Neural cell (in vitro differentiated cells): Measurements from ENCODE around the gene CBR3. TPM values are rescaled to one million over a fixed set of nuclear protein-coding genes. Genes with fewer than 3 reads are reported as not detected.

Source experiments
- H2AFZ ChIP-seq: fragments of 200-600, 300-800 bp; sonication (generic), shearing (Covaris generic); 2 replicates; pipeline ENCODE4 v1.6.0; 2014; ENCODE audit warnings: low read depth, mild to moderate bottlenecking, antibody characterized with exemption, low read length, moderate library complexity
- H3F3A ChIP-seq: fragments of 200-600 bp; shearing (Covaris generic); 2 replicates; pipeline ENCODE4 v1.6.1; 2016; ENCODE audit warnings: mild to moderate bottlenecking, moderate library complexity, mixed read lengths, antibody characterized with exemption, low read length; ENCODE audit not compliant: insufficient read depth, poor library complexity, severe bottlenecking
- H3K27ac ChIP-seq: fragments of 200-600, 300-800 bp; sonication (generic), shearing (Covaris generic); 2 replicates; pipeline ENCODE4 v1.5.1; 2014; ENCODE audit warnings: mild to moderate bottlenecking, low read length, moderate library complexity
- H3K27me3 ChIP-seq: fragments of 300-800, 200-600 bp; sonication (generic), shearing (Covaris generic); 2 replicates; pipeline ENCODE4 v1.6.0; 2014; ENCODE audit warnings: mild to moderate bottlenecking, low read depth, low read length, moderate library complexity; ENCODE audit not compliant: insufficient read depth
- H3K36me3 ChIP-seq: fragments of 300-800, 200-600 bp; sonication (generic), shearing (Covaris generic); 2 replicates; pipeline ENCODE4 v1.5.1; 2014; ENCODE audit warnings: mild to moderate bottlenecking, antibody characterized with exemption, low read length, moderate library complexity; ENCODE audit not compliant: insufficient read depth
- H3K4me2 ChIP-seq: fragments of 300-800, 200-600 bp; sonication (generic), shearing (Covaris generic); 2 replicates; pipeline ENCODE4 v1.6.0; 2014; ENCODE audit warnings: mild to moderate bottlenecking, low read length
- H3K4me3 ChIP-seq: fragments of 300-800, 200-600 bp; sonication (generic), shearing (Covaris generic); 2 replicates; pipeline ENCODE4 v1.5.1; 2014; ENCODE audit warnings: mild to moderate bottlenecking, low read length, moderate library complexity
- H3K79me2 ChIP-seq: fragments of 200-600 bp; shearing (Covaris generic); replicated peaks from 2 replicates; pipeline ENCODE4 v1.6.0; 2014; ENCODE audit warnings: mild to moderate bottlenecking, low read length, moderate library complexity; ENCODE audit not compliant: insufficient read depth
- H3K9ac ChIP-seq: fragments of 300-800, 200-600 bp; sonication (generic), shearing (Covaris generic); 2 replicates; pipeline ENCODE4 v1.6.1; 2016; ENCODE audit warnings: mild to moderate bottlenecking, low read length, mixed read lengths
- H3K9me2 ChIP-seq: fragments of 200-600 bp; shearing (Covaris generic); 2 replicates; pipeline ENCODE4 v1.6.1; 2016; ENCODE audit warnings: mild to moderate bottlenecking, low read length, mixed read lengths; ENCODE audit not compliant: insufficient read depth
- H3K9me3 ChIP-seq: fragments of 200-600, 300-800 bp; sonication (generic), shearing (Covaris generic); 2 replicates; pipeline ENCODE4 v1.6.1; 2016; ENCODE audit warnings: mild to moderate bottlenecking, mixed run types, low read length, moderate library complexity, mixed read lengths
- H4K20me1 ChIP-seq: fragments of 200-600 bp; shearing (Covaris generic); 2 replicates; pipeline ENCODE4 v1.6.1; 2016; ENCODE audit warnings: mild to moderate bottlenecking, mixed run types; ENCODE audit not compliant: insufficient read depth
- EP300 ChIP-seq: fragments of 450-650 bp; conservative IDR thresholded peaks from 2 replicates; pipeline ENCODE4 v1.6.1; 2014; ENCODE audit warnings: antibody characterized with exemption, mild to moderate bottlenecking, moderate library complexity; ENCODE audit not compliant: poor library complexity, severe bottlenecking
- EZH2 ChIP-seq: fragments of 200-600, 300-800 bp; shearing (Covaris generic), sonication (generic); IDR thresholded peaks from 2 replicates; pipeline ENCODE4 v1.6.1; 2014; ENCODE audit warnings: antibody characterized with exemption, low read length, borderline replicate concordance, mild to moderate bottlenecking; ENCODE audit not compliant: insufficient read depth, poor library complexity, severe bottlenecking
- MXI1 ChIP-seq: fragments of 450-650 bp; conservative IDR thresholded peaks from 2 replicates; pipeline ENCODE4 v1.6.1; 2014; ENCODE audit warnings: antibody characterized with exemption, mild to moderate bottlenecking; ENCODE audit not compliant: poor library complexity, severe bottlenecking
- POLR2AphosphoS5 ChIP-seq: IDR thresholded peaks from 2 replicates; pipeline ENCODE4 v1.6.1; 2012
- RAD21 ChIP-seq: fragments of 450-650 bp; conservative IDR thresholded peaks from 2 replicates; pipeline ENCODE4 v1.6.1; 2014; ENCODE audit warnings: antibody characterized with exemption, mild to moderate bottlenecking, moderate library complexity
- SMC3 ChIP-seq: fragments of 450-650 bp; conservative IDR thresholded peaks from 2 replicates; pipeline ENCODE4 v1.6.1; 2014; ENCODE audit warnings: antibody characterized with exemption, mild to moderate bottlenecking, moderate library complexity; ENCODE audit not compliant: poor library complexity
- TAF1 ChIP-seq: IDR thresholded peaks from 2 replicates; pipeline ENCODE4 v1.6.1; 2012; ENCODE audit warnings: low read depth
- polyA plus RNA-seq: library from polyadenylated mRNA; depleted of rRNA; stranded (reverse); fragments of >200 nt; gene quantifications from 2 replicates; pipeline ENCODE4 v1.2.3, GENCODE V29; 2014
- TF ChIP-seq, protein P1 (sequence below): fragments of 450-650 bp; IDR thresholded peaks from 2 replicates; pipeline ENCODE4 v1.5.1; 2014; ENCODE audit warnings: antibody characterized with exemption, mild to moderate bottlenecking, moderate library complexity; ENCODE audit not compliant: poor library complexity, severe bottlenecking
- TF ChIP-seq, protein P2 (sequence below): IDR thresholded peaks from 2 replicates; pipeline ENCODE4 v1.6.1; 2012; ENCODE audit warnings: borderline replicate concordance

CBR3 gene
- polyA plus RNA-seq, 1 donor from 2014 or later = not detected

DNA sequence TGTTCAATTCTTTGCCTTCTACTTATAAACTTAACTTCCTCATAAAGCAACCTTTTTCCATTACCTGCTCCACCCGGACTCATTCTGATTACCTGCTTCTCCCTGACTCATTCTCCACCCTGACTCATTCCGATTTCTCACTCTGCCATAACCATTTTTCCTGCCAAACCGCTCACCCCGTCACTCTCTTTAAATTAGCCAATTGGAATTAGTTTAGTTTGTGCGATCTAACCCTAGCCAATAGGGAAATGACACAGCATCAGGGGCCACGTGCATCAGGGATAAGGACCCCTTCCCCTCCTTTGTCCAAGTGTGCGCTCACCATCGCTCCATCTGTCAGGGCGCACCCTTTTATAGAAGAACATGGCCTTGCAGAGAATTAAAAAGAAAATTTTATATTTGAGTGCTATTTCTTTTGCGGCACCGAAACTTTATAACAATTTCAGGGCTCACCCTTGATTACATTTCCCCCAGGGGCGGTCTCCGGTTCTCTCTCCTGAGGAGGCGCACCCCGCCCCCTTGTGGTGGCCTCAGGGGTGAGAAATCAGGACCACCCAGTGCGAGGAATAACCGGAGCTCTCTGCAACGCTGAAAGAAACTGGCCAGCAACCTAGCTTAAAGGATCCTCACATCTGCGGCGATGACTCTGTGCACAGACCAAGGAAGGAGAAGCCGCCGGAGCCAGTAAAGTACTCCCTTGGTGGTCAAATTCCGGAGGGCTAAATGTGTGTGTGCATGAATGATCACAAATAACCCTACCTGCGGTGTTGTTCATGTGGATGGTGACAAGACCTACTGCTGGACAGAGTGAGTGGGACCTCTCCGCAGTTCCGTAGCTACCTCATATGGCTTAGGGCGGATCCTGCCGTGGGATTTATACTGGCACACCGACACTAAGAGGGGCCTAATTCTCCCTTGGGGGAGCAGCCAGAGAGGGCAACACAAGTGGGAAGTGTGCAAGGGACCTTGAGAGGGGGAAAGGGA, 30.3 kb upstream of the CBR3 start:
- Histone ChIP-seq H3K9me2 (no peaks in the 10 kb centered on the region), H4K20me1 (no peaks in the 10 kb centered on the region), H3F3A (no peaks in the 10 kb centered on the region), H3K9me3 (no peaks in the 10 kb centered on the region), H3K27ac (no peak overlapping the region), H3K9ac (no peak overlapping the region), H3K4me3 (no peak overlapping the region), H3K27me3 (peaks cover 9% of the 10 kb centered on the region), H3K4me2 (no peak overlapping the region), H3K79me2 (no peaks in the 10 kb centered on the region), H3K36me3 (no peaks in the 10 kb centered on the region), H2AFZ (no peak overlapping the region)
- TF ChIP-seq, protein P1, sequence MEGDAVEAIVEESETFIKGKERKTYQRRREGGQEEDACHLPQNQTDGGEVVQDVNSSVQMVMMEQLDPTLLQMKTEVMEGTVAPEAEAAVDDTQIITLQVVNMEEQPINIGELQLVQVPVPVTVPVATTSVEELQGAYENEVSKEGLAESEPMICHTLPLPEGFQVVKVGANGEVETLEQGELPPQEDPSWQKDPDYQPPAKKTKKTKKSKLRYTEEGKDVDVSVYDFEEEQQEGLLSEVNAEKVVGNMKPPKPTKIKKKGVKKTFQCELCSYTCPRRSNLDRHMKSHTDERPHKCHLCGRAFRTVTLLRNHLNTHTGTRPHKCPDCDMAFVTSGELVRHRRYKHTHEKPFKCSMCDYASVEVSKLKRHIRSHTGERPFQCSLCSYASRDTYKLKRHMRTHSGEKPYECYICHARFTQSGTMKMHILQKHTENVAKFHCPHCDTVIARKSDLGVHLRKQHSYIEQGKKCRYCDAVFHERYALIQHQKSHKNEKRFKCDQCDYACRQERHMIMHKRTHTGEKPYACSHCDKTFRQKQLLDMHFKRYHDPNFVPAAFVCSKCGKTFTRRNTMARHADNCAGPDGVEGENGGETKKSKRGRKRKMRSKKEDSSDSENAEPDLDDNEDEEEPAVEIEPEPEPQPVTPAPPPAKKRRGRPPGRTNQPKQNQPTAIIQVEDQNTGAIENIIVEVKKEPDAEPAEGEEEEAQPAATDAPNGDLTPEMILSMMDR = no peak
- TF ChIP-seq TAF1 (no peak), SMC3 (no peak), EZH2 (no peak), EP300 (no peak), MXI1 (no peak), POLR2AphosphoS5 (no peak), RAD21 (no peak)
- TF ChIP-seq, protein P2, sequence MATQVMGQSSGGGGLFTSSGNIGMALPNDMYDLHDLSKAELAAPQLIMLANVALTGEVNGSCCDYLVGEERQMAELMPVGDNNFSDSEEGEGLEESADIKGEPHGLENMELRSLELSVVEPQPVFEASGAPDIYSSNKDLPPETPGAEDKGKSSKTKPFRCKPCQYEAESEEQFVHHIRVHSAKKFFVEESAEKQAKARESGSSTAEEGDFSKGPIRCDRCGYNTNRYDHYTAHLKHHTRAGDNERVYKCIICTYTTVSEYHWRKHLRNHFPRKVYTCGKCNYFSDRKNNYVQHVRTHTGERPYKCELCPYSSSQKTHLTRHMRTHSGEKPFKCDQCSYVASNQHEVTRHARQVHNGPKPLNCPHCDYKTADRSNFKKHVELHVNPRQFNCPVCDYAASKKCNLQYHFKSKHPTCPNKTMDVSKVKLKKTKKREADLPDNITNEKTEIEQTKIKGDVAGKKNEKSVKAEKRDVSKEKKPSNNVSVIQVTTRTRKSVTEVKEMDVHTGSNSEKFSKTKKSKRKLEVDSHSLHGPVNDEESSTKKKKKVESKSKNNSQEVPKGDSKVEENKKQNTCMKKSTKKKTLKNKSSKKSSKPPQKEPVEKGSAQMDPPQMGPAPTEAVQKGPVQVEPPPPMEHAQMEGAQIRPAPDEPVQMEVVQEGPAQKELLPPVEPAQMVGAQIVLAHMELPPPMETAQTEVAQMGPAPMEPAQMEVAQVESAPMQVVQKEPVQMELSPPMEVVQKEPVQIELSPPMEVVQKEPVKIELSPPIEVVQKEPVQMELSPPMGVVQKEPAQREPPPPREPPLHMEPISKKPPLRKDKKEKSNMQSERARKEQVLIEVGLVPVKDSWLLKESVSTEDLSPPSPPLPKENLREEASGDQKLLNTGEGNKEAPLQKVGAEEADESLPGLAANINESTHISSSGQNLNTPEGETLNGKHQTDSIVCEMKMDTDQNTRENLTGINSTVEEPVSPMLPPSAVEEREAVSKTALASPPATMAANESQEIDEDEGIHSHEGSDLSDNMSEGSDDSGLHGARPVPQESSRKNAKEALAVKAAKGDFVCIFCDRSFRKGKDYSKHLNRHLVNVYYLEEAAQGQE = no peak

DNA sequence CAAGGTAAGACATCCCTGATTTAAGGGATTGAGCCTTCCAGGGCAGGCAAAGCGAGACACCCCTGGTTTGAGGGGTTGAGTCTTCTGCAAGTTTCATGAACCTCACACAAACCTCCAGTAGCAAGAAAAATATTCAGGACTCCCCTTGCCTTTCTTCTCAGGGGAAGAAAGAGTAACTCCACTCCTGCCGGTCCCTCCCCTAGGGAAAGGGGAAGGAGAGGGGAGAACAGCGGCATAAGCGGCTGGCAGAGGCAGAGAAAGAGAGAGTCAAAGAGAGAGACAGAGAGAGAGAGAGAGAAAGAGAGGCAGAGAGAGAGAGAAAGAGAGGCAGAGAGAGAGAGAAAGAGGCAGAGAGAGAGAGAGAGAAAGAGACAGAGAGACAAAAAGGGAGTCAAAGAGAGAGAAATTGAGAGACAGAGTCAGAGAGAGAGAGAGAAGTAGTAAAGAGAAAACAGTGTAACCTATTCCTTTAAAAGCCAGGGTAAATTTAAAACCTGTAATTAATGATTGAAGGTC, 29.5 kb upstream of the CBR3 start:
- no peaks in the 10 kb centered on the region for H4K20me1 ChIP-seq
- no peak overlapping the region for H3K4me2 ChIP-seq
- peaks cover 9% of the 10 kb centered on the region for H3K27me3 ChIP-seq
- no peak overlapping the region for H2AFZ ChIP-seq
- no peaks in the 10 kb centered on the region for H3K79me2 ChIP-seq
- H3F3A ChIP-seq = no peaks in the 10 kb centered on the region
- H3K36me3 ChIP-seq = no peaks in the 10 kb centered on the region
- no peaks in the 10 kb centered on the region for H3K9me3 ChIP-seq
- H3K9me2 ChIP-seq = no peaks in the 10 kb centered on the region
- H3K27ac ChIP-seq = no peak overlapping the region
- TF ChIP-seq EZH2 (no peak), TAF1 (no peak), SMC3 (no peak), MXI1 (no peak), RAD21 (no peak), POLR2AphosphoS5 (no peak), EP300 (no peak)
- TF ChIP-seq, protein P1 = no peak
- TF ChIP-seq, protein P2 = no peak
- H3K4me3 ChIP-seq = no peak overlapping the region
- no peak overlapping the region for H3K9ac ChIP-seq
